Panc1 (cell line): Measurements from ENCODE around the gene PKD2L2. TPM values are rescaled to one million over a fixed set of nuclear protein-coding genes. Genes with fewer than 3 reads are reported as not detected.

Experiments
- ATAC-seq: fragments of 200-7000 bp; cut with Tn5 transposase; 2 replicates; pipeline ENCODE4 v1.9.1; 2020; ENCODE audit warnings: mild to moderate bottlenecking, moderate library complexity
- BruUV-seq: library from RNA; stranded (reverse); fragments of 400-500 nt; replicated peaks from 2 replicates; lab custom pipeline; 2021; lab: Mats Ljungman, UMichigan
- CTCF ChIA-PET: fragments of 300-600 bp; sonication (Branson Sonifier 250); formaldehyde crosslinking; loops from one replicate; lab custom pipeline; 2022; ENCODE audit warnings: antibody characterized with exemption; lab: Charles Lee
- POLR2A ChIA-PET: fragments of 300-600 bp; sonication (Branson Sonifier 250); formaldehyde crosslinking; loops from one replicate; lab custom pipeline; 2022; ENCODE audit warnings: antibody characterized with exemption; lab: Charles Lee
- DNase-seq: peaks from one replicate; pipeline ENCODE4 v3.0.0-alpha.2; 2010; ENCODE audit warnings: low read depth, low spot score
- H3K27ac ChIP-seq: 2 replicates; pipeline ENCODE4 v1.5.1; 2011; ENCODE audit warnings: mild to moderate bottlenecking, low read length, inconsistent platforms
- H3K27me3 ChIP-seq: fragments of 200-500 bp; sonication (Bioruptor generic); 2 replicates; pipeline ENCODE4 v1.6.0; 2014; ENCODE audit warnings: low read length, inconsistent platforms; ENCODE audit not compliant: control insufficient read depth, insufficient read depth
- H3K36me3 ChIP-seq: fragments of 200-500 bp; sonication (Bioruptor generic); 2 replicates; pipeline ENCODE4 v1.5.1; 2014; ENCODE audit warnings: inconsistent platforms, mild to moderate bottlenecking, low read length, moderate library complexity; ENCODE audit not compliant: control insufficient read depth, insufficient read depth
- H3K4me1 ChIP-seq: 2 replicates; pipeline ENCODE4 v1.5.1; 2011; ENCODE audit warnings: inconsistent platforms, mild to moderate bottlenecking, low read length, moderate library complexity; ENCODE audit not compliant: control insufficient read depth, insufficient read depth
- H3K4me3 ChIP-seq, 2 experiments: 2 replicates each; pipeline ENCODE4 v1.5.1; 2011 to 2012; ENCODE audit warnings: low read depth in 2 of 2, low read length in 2 of 2, mild to moderate bottlenecking in 2 of 2, inconsistent platforms in 1 of 2, moderate library complexity in 1 of 2
- H3K9me3 ChIP-seq: fragments of 200-500 bp; sonication (Bioruptor generic); 2 replicates; pipeline ENCODE4 v1.5.1; 2014; ENCODE audit warnings: low read depth, mild to moderate bottlenecking, inconsistent platforms, low read length, moderate library complexity; ENCODE audit not compliant: control insufficient read depth, insufficient read depth
- POLR2AphosphoS5 ChIP-seq: IDR thresholded peaks from 2 replicates; pipeline ENCODE4 v1.6.1; 2012; ENCODE audit warnings: mild to moderate bottlenecking, low read depth, low read length, moderate library complexity
- SIN3A ChIP-seq: IDR thresholded peaks from 2 replicates; pipeline ENCODE4 v1.6.1; 2012; ENCODE audit warnings: low read depth, mild to moderate bottlenecking, low read length, moderate library complexity, borderline replicate concordance; ENCODE audit not compliant: insufficient read depth
- TCF7L2 ChIP-seq: IDR thresholded peaks from 2 replicates; pipeline ENCODE4 v1.6.1; 2011; ENCODE audit warnings: mild to moderate bottlenecking, low read depth, low read length, inconsistent platforms
- in situ Hi-C: cut with HindIII; loops from 2 replicates; pipeline ENCODE4 v1.10.0; 2016; ENCODE audit warnings: low sequenced_read_pairs, low pct_unique_long_range_greater_than_20kb
- intact Hi-C: fragments of 100-400 bp; cut with micrococcal nuclease; formaldehyde crosslinking; loops from one replicate; pipeline ENCODE4 v1.10.0; 2022; ENCODE audit not compliant: unreplicated experiment
- total RNA-seq: library from RNA; stranded (reverse); gene quantifications from one replicate; pipeline ENCODE4 v1.2.1, GENCODE V29; 2021; ENCODE audit not compliant: unreplicated experiment
- TF ChIP-seq, protein P1 (sequence below), 2 experiments: IDR thresholded peaks; 2 replicates each; pipeline ENCODE4 v1.6.1; 2011 to 2012; ENCODE audit warnings: low read depth in 2 of 2, control low read depth in 1 of 2, low read length in 1 of 2, mild to moderate bottlenecking in 1 of 2, moderate library complexity in 1 of 2; ENCODE audit not compliant: insufficient read depth in 1 of 2
- TF ChIP-seq, protein P2 (sequence below): fragments of 450-650 bp; IDR thresholded peaks from 2 replicates; pipeline ENCODE4 v1.5.1; 2017; ENCODE audit warnings: mild to moderate bottlenecking

Gene PKD2L2
- total RNA-seq, 1 experiment from 2014 or later: not detected

DNA sequence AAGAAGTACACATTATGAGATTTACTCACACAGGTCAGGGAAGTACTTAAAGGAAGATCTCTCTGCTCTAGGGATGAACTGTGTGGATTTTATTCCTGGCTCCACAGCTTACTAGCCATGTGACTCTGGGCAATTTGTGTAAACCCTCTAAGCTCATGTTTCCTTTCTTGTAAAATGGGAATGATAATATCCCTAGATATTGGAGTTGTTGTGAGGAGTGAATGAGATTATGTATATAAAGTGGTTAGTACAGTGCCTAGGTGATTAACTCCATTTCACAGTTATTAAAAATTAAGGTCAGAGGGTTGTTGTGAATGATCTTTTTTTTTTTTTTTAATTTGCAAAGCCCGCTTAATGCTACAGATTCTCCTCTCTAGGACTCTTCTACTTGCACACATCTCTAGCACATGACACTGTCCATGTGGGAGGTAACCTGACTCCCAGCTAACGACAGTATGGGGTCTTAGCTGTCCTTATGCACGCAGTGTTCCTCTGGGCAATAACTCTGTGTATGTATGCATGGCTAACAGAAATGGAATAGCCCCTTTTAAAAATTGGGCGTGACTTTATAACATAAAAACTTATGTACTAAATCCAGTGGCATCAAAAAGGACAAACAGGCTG lies 45.5 kb upstream of the PKD2L2 start:
- Histone ChIP-seq H3K4me1 (no peaks in the 10 kb centered on the region), H3K4me3 (no peak overlapping the region), H3K27me3 (no peaks in the 10 kb centered on the region), H3K27ac (no peak overlapping the region), H3K36me3 (no peaks in the 10 kb centered on the region), H3K9me3 (no peaks in the 10 kb centered on the region)
- no TSS peak for BruUV-seq
- DNase-seq: no peak
- in situ Hi-C loops: no loop called here
- POLR2A ChIA-PET: interaction anchor here (0.7 kb wide), 1 partner anchor 84 kb away, joined by 5 read pairs; no protein-coding TSS in a partner anchor
- intact Hi-C loops: no loop called here
- CTCF ChIA-PET: no interaction called here
- TF ChIP-seq, protein P1, sequence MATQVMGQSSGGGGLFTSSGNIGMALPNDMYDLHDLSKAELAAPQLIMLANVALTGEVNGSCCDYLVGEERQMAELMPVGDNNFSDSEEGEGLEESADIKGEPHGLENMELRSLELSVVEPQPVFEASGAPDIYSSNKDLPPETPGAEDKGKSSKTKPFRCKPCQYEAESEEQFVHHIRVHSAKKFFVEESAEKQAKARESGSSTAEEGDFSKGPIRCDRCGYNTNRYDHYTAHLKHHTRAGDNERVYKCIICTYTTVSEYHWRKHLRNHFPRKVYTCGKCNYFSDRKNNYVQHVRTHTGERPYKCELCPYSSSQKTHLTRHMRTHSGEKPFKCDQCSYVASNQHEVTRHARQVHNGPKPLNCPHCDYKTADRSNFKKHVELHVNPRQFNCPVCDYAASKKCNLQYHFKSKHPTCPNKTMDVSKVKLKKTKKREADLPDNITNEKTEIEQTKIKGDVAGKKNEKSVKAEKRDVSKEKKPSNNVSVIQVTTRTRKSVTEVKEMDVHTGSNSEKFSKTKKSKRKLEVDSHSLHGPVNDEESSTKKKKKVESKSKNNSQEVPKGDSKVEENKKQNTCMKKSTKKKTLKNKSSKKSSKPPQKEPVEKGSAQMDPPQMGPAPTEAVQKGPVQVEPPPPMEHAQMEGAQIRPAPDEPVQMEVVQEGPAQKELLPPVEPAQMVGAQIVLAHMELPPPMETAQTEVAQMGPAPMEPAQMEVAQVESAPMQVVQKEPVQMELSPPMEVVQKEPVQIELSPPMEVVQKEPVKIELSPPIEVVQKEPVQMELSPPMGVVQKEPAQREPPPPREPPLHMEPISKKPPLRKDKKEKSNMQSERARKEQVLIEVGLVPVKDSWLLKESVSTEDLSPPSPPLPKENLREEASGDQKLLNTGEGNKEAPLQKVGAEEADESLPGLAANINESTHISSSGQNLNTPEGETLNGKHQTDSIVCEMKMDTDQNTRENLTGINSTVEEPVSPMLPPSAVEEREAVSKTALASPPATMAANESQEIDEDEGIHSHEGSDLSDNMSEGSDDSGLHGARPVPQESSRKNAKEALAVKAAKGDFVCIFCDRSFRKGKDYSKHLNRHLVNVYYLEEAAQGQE (IDR thresholded peaks at IDR 0.05; ENCODE audit: insufficient read depth in 1 of 2, low read depth in 2 of 2, low read length in 1 of 2): no peak
- TF ChIP-seq POLR2AphosphoS5: no peak
- TF ChIP-seq SIN3A: no peak
- TF ChIP-seq, protein P2, sequence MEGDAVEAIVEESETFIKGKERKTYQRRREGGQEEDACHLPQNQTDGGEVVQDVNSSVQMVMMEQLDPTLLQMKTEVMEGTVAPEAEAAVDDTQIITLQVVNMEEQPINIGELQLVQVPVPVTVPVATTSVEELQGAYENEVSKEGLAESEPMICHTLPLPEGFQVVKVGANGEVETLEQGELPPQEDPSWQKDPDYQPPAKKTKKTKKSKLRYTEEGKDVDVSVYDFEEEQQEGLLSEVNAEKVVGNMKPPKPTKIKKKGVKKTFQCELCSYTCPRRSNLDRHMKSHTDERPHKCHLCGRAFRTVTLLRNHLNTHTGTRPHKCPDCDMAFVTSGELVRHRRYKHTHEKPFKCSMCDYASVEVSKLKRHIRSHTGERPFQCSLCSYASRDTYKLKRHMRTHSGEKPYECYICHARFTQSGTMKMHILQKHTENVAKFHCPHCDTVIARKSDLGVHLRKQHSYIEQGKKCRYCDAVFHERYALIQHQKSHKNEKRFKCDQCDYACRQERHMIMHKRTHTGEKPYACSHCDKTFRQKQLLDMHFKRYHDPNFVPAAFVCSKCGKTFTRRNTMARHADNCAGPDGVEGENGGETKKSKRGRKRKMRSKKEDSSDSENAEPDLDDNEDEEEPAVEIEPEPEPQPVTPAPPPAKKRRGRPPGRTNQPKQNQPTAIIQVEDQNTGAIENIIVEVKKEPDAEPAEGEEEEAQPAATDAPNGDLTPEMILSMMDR: no peak
- no peak for TF ChIP-seq TCF7L2
- ATAC-seq: no peak

DNA sequence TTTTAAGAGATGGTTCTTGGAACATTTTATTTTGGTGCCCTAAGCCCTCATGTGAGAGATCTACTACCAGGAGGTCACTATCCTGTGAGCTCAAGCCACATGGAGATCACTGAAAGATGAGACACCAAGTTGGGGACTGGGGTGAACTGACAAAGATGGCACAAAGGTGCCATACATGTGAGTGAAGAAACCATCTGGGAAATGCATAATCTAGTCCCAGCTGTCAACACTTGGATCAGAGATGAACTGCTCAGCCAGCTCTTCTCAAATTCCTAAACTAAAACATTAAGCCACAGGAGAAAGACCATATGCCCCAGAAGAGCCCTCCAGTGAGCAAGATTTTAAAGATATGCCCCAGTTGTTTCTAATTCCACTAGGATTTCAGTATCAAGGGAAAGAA lies 43.8 kb upstream of the PKD2L2 start:
- in situ Hi-C loops: no loop called here
- no TSS peak for BruUV-seq
- Histone ChIP-seq H3K9me3 (no peaks in the 10 kb centered on the region), H3K27me3 (no peaks in the 10 kb centered on the region), H3K36me3 (no peaks in the 10 kb centered on the region), H3K4me3 (no peak overlapping the region), H3K4me1 (no peaks in the 10 kb centered on the region), H3K27ac (no peak overlapping the region)
- intact Hi-C loops: no loop called here
- ChIA-PET CTCF (no interaction called here), POLR2A (no interaction called here)
- no peak for TF ChIP-seq SIN3A
- TF ChIP-seq, protein P2: no peak
- TF ChIP-seq, protein P1 (IDR thresholded peaks at IDR 0.05; ENCODE audit: insufficient read depth in 1 of 2, low read depth in 2 of 2, low read length in 1 of 2): no peak
- no peak for TF ChIP-seq TCF7L2
- no peak for TF ChIP-seq POLR2AphosphoS5
- ATAC-seq (no peak), DNase-seq (no peak)
